Ovary (tissue), 9 donors: Measurements from ENCODE around the gene MBD5. TPM values are rescaled to one million over a fixed set of nuclear protein-coding genes. Genes with fewer than 3 reads are reported as not detected.

ENCODE experiments used
- DNase-seq, 5 donors: peaks; one replicate each; pipeline ENCODE4 v3.0.0-alpha.2; 2019 to 2020
- H3K27ac ChIP-seq, 2 donors: fragments of 200-600 bp; one replicate each; pipeline versions ENCODE4 v1.5.1 to v1.8.0; 2019 to 2022
- H3K27me3 ChIP-seq: fragments of 200-600 bp; one replicate; pipeline ENCODE4 v1.8.0; 2022
- H3K36me3 ChIP-seq: fragments of 200-600 bp; sonication (generic); one replicate; pipeline ENCODE4 v1.5.1; 2019
- H3K4me1 ChIP-seq: one replicate; pipeline ENCODE4 v1.8.1; 2013; ENCODE audit warnings: mild to moderate bottlenecking, moderate library complexity; ENCODE audit not compliant: insufficient read depth
- H3K4me3 ChIP-seq: fragments of 200-600 bp; sonication (generic); one replicate; pipeline ENCODE4 v1.5.1; 2017
- H3K9me3 ChIP-seq, 2 donors: fragments of 200-600 bp in 1 of 2; sonication (generic) in 1 of 2; one replicate each; pipeline versions ENCODE4 v1.5.1 to v1.8.1; 2013 to 2019; ENCODE audit warnings: mild to moderate bottlenecking in 1 of 2, moderate library complexity in 1 of 2
- EP300 ChIP-seq: sonication (generic); formaldehyde crosslinking; IDR thresholded peaks from one replicate; pipeline ENCODE4 v1.6.1; 2017; ENCODE audit warnings: antibody characterized with exemption
- POLR2A ChIP-seq: fragments of 450-650 bp; IDR thresholded peaks from one replicate; pipeline ENCODE4 v1.6.1; 2017; ENCODE audit warnings: antibody characterized with exemption, mild to moderate bottlenecking, moderate library complexity
- WGBS, 3 donors: extraction: QIAGEN DNeasy Blood & Tissue Kit in 1 of 3; methylation state at CpG; one replicate each; pipeline versions ENCODE4 v1.1.5 to v1.1.7; 2013 to 2017; 5-methylcytosine and 5-hydroxymethylcytosine counted together
- intact Hi-C, 4 donors: fragments of 100-400 bp; cut with DNase I; formaldehyde crosslinking; loops; one replicate each; pipeline versions ENCODE4 v1.11.0 to v1.15.1; 2022 to 2023
- polyA plus RNA-seq, 2 donors: library from polyadenylated mRNA; stranded (reverse); fragments of 200-250 nt in 1 of 2; fragments of 350-450 nt in 1 of 2; fragmentation: Illumina TruSeq in 1 of 2; extraction: RNeasy Lipid Tissue Mini Kit (QIAGEN cat#74804) in 1 of 2; gene quantifications; one replicate each; pipeline ENCODE4 v1.2.3, GENCODE V29; 2013 to 2014
- total RNA-seq, 7 donors: library from RNA; depleted of rRNA in 2 of 7; stranded (reverse); fragments of >200 nt in 2 of 7; fragmentation: NEBNext Ultra II Directional in 3 of 7; extraction: Animal tissue kit (Norgen Biotek cat#: 25700) in 3 of 7; gene quantifications; one replicate each; pipeline versions ENCODE4 v1.1.0 to v1.2.4, GENCODE V29; 2016 to 2023
- TF ChIP-seq, protein P1 (sequence below), 3 donors: fragments of 450-650 bp in 2 of 3; fragments of 200-600 bp in 1 of 3; IDR thresholded peaks; one replicate each; pipeline versions ENCODE4 v1.5.1 to v1.8.0; 2016 to 2022; ENCODE audit warnings: antibody characterized with exemption in 3 of 3, mild to moderate bottlenecking in 1 of 3
- donor health status: DM: no; HTN: no; CAD: no; lungs with moderate emphysema.
- donor health status: DM: no; HTN: no; CAD: no.
- donor health status: Bipolar disorder and iron deficiency.
- donor health status: DM: yes; HTN: yes; CAD: no.
- donor health status: DM: no; HTN: no; CAD: no.
- donor health status: DM: yes; HTN: yes; CAD: no.

Gene MBD5
- total and polyA plus RNA-seq, 9 donors, result 8.5 to 66.3 (median 45.8) TPM

GRCh38 chr2:148234143-148234542, 213.3 kb downstream of the MBD5 start:
- no peak for TF ChIP-seq POLR2A
- TF ChIP-seq EP300, result no peak
- TF ChIP-seq, protein P1, sequence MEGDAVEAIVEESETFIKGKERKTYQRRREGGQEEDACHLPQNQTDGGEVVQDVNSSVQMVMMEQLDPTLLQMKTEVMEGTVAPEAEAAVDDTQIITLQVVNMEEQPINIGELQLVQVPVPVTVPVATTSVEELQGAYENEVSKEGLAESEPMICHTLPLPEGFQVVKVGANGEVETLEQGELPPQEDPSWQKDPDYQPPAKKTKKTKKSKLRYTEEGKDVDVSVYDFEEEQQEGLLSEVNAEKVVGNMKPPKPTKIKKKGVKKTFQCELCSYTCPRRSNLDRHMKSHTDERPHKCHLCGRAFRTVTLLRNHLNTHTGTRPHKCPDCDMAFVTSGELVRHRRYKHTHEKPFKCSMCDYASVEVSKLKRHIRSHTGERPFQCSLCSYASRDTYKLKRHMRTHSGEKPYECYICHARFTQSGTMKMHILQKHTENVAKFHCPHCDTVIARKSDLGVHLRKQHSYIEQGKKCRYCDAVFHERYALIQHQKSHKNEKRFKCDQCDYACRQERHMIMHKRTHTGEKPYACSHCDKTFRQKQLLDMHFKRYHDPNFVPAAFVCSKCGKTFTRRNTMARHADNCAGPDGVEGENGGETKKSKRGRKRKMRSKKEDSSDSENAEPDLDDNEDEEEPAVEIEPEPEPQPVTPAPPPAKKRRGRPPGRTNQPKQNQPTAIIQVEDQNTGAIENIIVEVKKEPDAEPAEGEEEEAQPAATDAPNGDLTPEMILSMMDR (IDR thresholded peaks at IDR 0.05), result no peak
- DNase-seq, result no peak
- Histone ChIP-seq H3K4me1 (no peaks in the 10 kb centered on the region), H3K9me3 (peaks cover 0 to 7% of the 10 kb centered on the region in 2 donors), H3K4me3 (no peak overlapping the region), H3K27ac (no peak overlapping the region), H3K27me3 (no peaks in the 10 kb centered on the region), H3K36me3 (no peaks in the 10 kb centered on the region)
- intact Hi-C loops, result no loop called here
- 59 to 72% (median 71%) methylated on average over 1 of the region's 1 CpG for WGBS, 3 donors

GRCh38 chr2:148237911-148238310, 217.0 kb downstream of the MBD5 start:
- Histone ChIP-seq H3K36me3 (no peaks in the 10 kb centered on the region), H3K27ac (no peak overlapping the region), H3K4me1 (no peaks in the 10 kb centered on the region), H3K9me3 (peaks cover 0 to 7% of the 10 kb centered on the region in 2 donors), H3K4me3 (no peak overlapping the region), H3K27me3 (no peaks in the 10 kb centered on the region)
- no peak for DNase-seq
- TF ChIP-seq POLR2A, result no peak
- TF ChIP-seq, protein P1 (IDR thresholded peaks at IDR 0.05), result no peak
- no peak for TF ChIP-seq EP300
- intact Hi-C loops, result no loop called here

- H3K9me3 ChIP-seq, result peaks cover 0 to 7% of the 10 kb centered on the region in 2 donors
- no peak overlapping the region for H3K27ac ChIP-seq
- no peak for TF ChIP-seq EP300
- TF ChIP-seq, protein P1 (IDR thresholded peaks at IDR 0.05), result no peak
- TF ChIP-seq POLR2A, result no peak
- no peaks in the 10 kb centered on the region for H3K4me1 ChIP-seq
- H3K36me3 ChIP-seq, result no peaks in the 10 kb centered on the region
- intact Hi-C loops, result no loop called here
- H3K27me3 ChIP-seq, result no peaks in the 10 kb centered on the region
- 73 to 91% (median 84%) methylated on average over 4 of the region's 4 CpGs for WGBS, 3 donors
- no peak overlapping the region for H3K4me3 ChIP-seq
- DNase-seq, result no peak
Observed at GRCh38 chr2:148238561-148238960, 217.7 kb downstream of the MBD5 start.

DNA sequence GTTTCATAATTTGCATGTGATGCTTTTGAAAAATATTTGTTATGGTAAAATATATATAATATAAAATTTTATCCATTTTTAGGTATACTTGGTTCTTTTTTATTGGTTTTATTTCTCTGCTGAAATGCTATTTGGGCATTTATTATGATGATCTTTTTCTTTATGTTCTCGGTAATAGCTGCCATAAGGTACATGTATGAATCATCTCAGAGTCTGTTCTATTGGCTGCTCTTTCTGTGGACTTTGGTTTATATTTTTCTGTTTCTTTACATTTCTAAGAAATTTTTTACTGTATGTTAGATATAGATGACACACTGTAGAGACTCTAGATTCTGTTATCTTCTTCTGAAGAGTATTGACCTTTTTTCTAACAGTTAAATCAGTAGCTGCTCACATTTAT, 219.9 kb downstream of the MBD5 start:
- intact Hi-C loops, result no loop called here
- DNase-seq, result no peak
- TF ChIP-seq EP300 (no peak), POLR2A (no peak)
- TF ChIP-seq, protein P1 (IDR thresholded peaks at IDR 0.05), result no peak
- H3K27ac ChIP-seq, result no peak overlapping the region
- 96 to 100% (median 98%) methylated on average over 1 of the region's 1 CpG for WGBS, 3 donors
- H3K4me3 ChIP-seq, result no peak overlapping the region
- peaks cover 0 to 7% of the 10 kb centered on the region in 2 donors for H3K9me3 ChIP-seq
- H3K36me3 ChIP-seq, result no peaks in the 10 kb centered on the region
- no peaks in the 10 kb centered on the region for H3K27me3 ChIP-seq
- H3K4me1 ChIP-seq, result no peaks in the 10 kb centered on the region
